GM12892 (cell line): ENCODE results near the gene PLEKHA8.

Source experiments
- POLR2AphosphoS5 ChIP-seq: IDR thresholded peaks from 2 replicates; pipeline ENCODE4 v1.6.1; 2011; ENCODE audit warnings: low read depth, low read length, control low read depth
- TAF1 ChIP-seq: IDR thresholded peaks from 2 replicates; pipeline ENCODE4 v1.6.1; 2011; ENCODE audit warnings: low read depth, mild to moderate bottlenecking, control low read depth, low read length, borderline replicate concordance

DNA sequence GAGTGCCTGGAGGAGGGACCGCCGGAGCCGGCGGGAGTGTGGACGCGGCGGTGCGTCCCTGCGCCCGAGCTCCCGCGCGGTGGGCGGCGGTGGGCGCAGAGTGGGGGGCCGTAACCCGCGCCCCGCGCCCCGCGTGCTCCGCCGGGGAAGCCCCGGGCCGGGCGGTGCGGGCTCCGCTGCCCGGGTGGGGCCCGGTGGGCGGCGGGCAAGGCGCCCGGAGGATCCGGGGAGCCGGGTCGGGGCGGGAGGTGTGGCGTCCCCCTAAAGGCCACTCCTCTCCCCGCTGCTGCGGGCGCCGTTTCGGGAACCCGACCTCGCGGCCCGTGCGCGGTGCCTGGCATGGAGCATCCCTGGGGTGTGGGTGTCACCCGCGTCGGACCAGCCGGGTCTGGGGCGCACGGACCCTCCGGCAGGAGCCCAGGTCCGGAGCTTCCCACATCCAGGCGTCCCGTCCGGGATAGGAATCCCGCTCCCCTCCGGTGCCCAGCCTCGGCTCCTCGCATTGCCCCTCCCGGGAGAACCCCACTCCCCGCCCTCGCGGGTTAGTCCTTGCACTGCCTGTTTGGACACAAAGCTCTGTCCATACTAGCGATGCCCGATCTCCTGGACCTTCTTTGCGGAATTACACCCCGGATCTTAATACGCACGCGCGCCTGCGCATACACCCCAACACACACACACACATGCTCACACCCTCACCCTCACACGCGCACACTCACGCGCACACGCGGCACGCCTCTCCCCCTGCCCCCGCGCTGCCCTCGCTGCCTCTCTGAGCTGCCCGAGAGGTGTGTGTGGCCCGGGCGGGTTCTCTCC lies 107.3 kb downstream of the PLEKHA8 start:
- TF ChIP-seq TAF1 = no peak
- no peak for TF ChIP-seq POLR2AphosphoS5
